Astrocyte (in vitro differentiated cells and primary cell): Measurements from ENCODE around the gene ANKH. TPM values are rescaled to one million over a fixed set of nuclear protein-coding genes. Genes with fewer than 3 reads are reported as not detected.

ENCODE experiments used
- DNase-seq: peaks from one replicate; pipeline ENCODE4 v3.0.0-alpha.2; 2010; ENCODE audit warnings: low read depth
- FAIRE-seq: peaks from 2 replicates; lab custom pipeline; 2011; peaks lifted over from hg19 to GRCh38; lab: Jason Lieb, UNC
- H2AFZ ChIP-seq: 2 replicates; pipeline ENCODE4 v1.6.0; 2012; ENCODE audit warnings: low read depth, low read length, inconsistent platforms
- H3K27ac ChIP-seq: 2 replicates; pipeline ENCODE4 v1.5.1; 2011; ENCODE audit warnings: low read depth, low read length, inconsistent platforms
- H3K27me3 ChIP-seq: 2 replicates; pipeline ENCODE4 v1.6.0; 2011; ENCODE audit warnings: low read length, inconsistent platforms; ENCODE audit not compliant: insufficient read depth
- H3K36me3 ChIP-seq: 2 replicates; pipeline ENCODE4 v1.5.1; 2011; ENCODE audit warnings: low read length, inconsistent platforms; ENCODE audit not compliant: insufficient read depth
- H3K4me1 ChIP-seq: 2 replicates; pipeline ENCODE4 v1.5.1; 2011; ENCODE audit warnings: low read length, inconsistent platforms; ENCODE audit not compliant: insufficient read depth
- H3K4me2 ChIP-seq: 2 replicates; pipeline ENCODE4 v1.6.0; 2012; ENCODE audit warnings: low read length, inconsistent platforms
- H3K4me3 ChIP-seq: 2 replicates; pipeline ENCODE4 v1.5.1; 2011; ENCODE audit warnings: low read depth, mild to moderate bottlenecking, low read length, inconsistent platforms; ENCODE audit not compliant: insufficient read depth
- H3K79me2 ChIP-seq: 2 replicates; pipeline ENCODE4 v1.6.0; 2012; ENCODE audit warnings: mild to moderate bottlenecking, low read length, inconsistent platforms; ENCODE audit not compliant: insufficient read depth
- H3K9ac ChIP-seq: 2 replicates; pipeline ENCODE4 v1.6.0; 2012; ENCODE audit warnings: mild to moderate bottlenecking, low read length, inconsistent platforms
- H3K9me3 ChIP-seq: 2 replicates; pipeline ENCODE4 v1.5.1; 2012; ENCODE audit warnings: low read depth, mild to moderate bottlenecking, low read length, inconsistent platforms; ENCODE audit not compliant: insufficient read depth
- H4K20me1 ChIP-seq: 2 replicates; pipeline ENCODE4 v1.6.0; 2012; ENCODE audit warnings: low read length, inconsistent platforms; ENCODE audit not compliant: insufficient read depth
- H3K27ac Mint-ChIP-seq: one replicate; pipeline ENCODE4 v1.8.0; 2021; ENCODE audit warnings: mild to moderate bottlenecking, mixed read lengths; ENCODE audit not compliant: unreplicated experiment
- H3K27me3 Mint-ChIP-seq: one replicate; pipeline ENCODE4 v1.8.0; 2021; ENCODE audit warnings: low read depth, mixed read lengths; ENCODE audit not compliant: unreplicated experiment
- H3K36me3 Mint-ChIP-seq: one replicate; pipeline ENCODE4 v1.8.0; 2021; ENCODE audit warnings: low read depth, mixed read lengths; ENCODE audit not compliant: unreplicated experiment
- H3K4me1 Mint-ChIP-seq: one replicate; pipeline ENCODE4 v1.8.0; 2021; ENCODE audit warnings: low read depth, mixed read lengths; ENCODE audit not compliant: unreplicated experiment
- H3K4me3 Mint-ChIP-seq: one replicate; pipeline ENCODE4 v1.8.0; 2021; ENCODE audit warnings: mild to moderate bottlenecking, moderate library complexity, mixed read lengths; ENCODE audit not compliant: unreplicated experiment
- H3K9me3 Mint-ChIP-seq: one replicate; pipeline ENCODE4 v1.8.0; 2021; ENCODE audit warnings: mild to moderate bottlenecking, mixed read lengths; ENCODE audit not compliant: unreplicated experiment
- EZH2 ChIP-seq: IDR thresholded peaks from 2 replicates; pipeline ENCODE4 v1.6.1; 2012; ENCODE audit warnings: mild to moderate bottlenecking, low read length, inconsistent platforms; ENCODE audit not compliant: insufficient read depth
- total RNA-seq: library from RNA; stranded (reverse); gene quantifications from 2 replicates; pipeline ENCODE4 v1.2.1, GENCODE V29; 2021
- TF ChIP-seq, protein P1 (sequence below): IDR thresholded peaks from 2 replicates; pipeline ENCODE4 v1.5.1; 2011; ENCODE audit warnings: low read depth, mild to moderate bottlenecking, inconsistent platforms, low read length, moderate library complexity; ENCODE audit not compliant: insufficient read depth

The ANKH gene
- total RNA-seq, 1 donor from 2014 or later = 15.8 TPM

GRCh38 chr5:14664270-14665100 lies 207.1 kb downstream of the ANKH start, which contains the start of gene OTULIN:
TSS of gene OTULIN (plus strand) at chr5:14664718. CDS start at chr5:14664826, 108 bp downstream.
- no peak for FAIRE-seq
- Mint-ChIP-seq H3K4me3 (peak within 1 kb of the TSS; percentile 99), H3K27ac (peak within 1 kb of the TSS; percentile 92), H3K36me3 (no peaks in the 10 kb centered on the region), H3K9me3 (no peaks in the 10 kb centered on the region), H3K4me1 (peaks cover 18% of the 10 kb centered on the region), H3K27me3 (no peaks in the 10 kb centered on the region)
- H3K9ac ChIP-seq = peak within 1 kb of the TSS; percentile 83
- no peaks in the 10 kb centered on the region for H3K36me3 ChIP-seq
- H3K9me3 ChIP-seq = no peaks in the 10 kb centered on the region
- DNase-seq = peak; percentile 67
- peaks cover 42% of the 10 kb centered on the region for H4K20me1 ChIP-seq
- H3K79me2 ChIP-seq = peaks cover 46% of the 10 kb centered on the region
- TF ChIP-seq EZH2 = no peak
- TF ChIP-seq, protein P1, sequence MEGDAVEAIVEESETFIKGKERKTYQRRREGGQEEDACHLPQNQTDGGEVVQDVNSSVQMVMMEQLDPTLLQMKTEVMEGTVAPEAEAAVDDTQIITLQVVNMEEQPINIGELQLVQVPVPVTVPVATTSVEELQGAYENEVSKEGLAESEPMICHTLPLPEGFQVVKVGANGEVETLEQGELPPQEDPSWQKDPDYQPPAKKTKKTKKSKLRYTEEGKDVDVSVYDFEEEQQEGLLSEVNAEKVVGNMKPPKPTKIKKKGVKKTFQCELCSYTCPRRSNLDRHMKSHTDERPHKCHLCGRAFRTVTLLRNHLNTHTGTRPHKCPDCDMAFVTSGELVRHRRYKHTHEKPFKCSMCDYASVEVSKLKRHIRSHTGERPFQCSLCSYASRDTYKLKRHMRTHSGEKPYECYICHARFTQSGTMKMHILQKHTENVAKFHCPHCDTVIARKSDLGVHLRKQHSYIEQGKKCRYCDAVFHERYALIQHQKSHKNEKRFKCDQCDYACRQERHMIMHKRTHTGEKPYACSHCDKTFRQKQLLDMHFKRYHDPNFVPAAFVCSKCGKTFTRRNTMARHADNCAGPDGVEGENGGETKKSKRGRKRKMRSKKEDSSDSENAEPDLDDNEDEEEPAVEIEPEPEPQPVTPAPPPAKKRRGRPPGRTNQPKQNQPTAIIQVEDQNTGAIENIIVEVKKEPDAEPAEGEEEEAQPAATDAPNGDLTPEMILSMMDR = no peak
- H3K4me2 ChIP-seq = peak within 1 kb of the TSS; percentile 86
- H3K27me3 ChIP-seq = no peaks in the 10 kb centered on the region
- H3K4me3 ChIP-seq = peak within 1 kb of the TSS; percentile 66
- H3K4me1 ChIP-seq = peaks cover 22% of the 10 kb centered on the region
- peak within 1 kb of the TSS; percentile 63 for H3K27ac ChIP-seq
- peak within 1 kb of the TSS; percentile 91 for H2AFZ ChIP-seq

DNA sequence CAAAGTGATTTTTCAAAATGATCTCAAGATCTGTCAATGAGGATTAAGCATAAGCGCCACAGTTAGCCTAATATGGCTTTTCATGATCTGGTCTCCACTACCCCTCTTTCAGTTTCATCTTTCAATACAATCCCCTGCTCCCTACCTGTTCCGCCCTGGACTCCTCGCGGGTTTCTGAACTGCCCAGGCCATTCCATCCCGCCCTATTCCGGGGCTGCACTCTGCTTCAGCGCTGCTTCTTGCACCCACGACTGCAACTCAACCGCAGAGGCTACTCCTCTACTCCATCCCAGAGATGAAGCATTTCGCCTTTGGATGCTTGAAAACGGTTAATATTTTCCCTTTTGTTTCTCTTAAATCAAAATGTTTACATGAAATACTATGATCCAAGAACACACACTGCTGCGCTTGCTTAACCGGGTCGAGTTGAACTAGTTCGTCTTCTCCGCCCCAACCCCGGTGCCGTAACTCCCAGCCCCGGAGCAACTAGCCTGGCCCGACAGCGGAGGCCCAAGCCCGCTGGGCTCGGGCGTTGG lies 207.8 kb downstream of the ANKH start:
- Mint-ChIP-seq H3K9me3 (no peaks in the 10 kb centered on the region), H3K36me3 (no peaks in the 10 kb centered on the region), H3K4me1 (peaks cover 18% of the 10 kb centered on the region), H3K4me3 (peak overlapping the region; percentile 97), H3K27ac (peak overlapping the region; percentile 79), H3K27me3 (no peaks in the 10 kb centered on the region)
- peak overlapping the region; percentile 91 for H2AFZ ChIP-seq
- DNase-seq (no peak), FAIRE-seq (no peak)
- peaks cover 40% of the 10 kb centered on the region for H3K79me2 ChIP-seq
- H3K4me1 ChIP-seq = peaks cover 22% of the 10 kb centered on the region
- peaks cover 39% of the 10 kb centered on the region for H4K20me1 ChIP-seq
- H3K4me2 ChIP-seq = peak overlapping the region; percentile 86
- no peaks in the 10 kb centered on the region for H3K36me3 ChIP-seq
- no peak for TF ChIP-seq EZH2
- TF ChIP-seq, protein P1 = no peak
- peak overlapping the region; percentile 83 for H3K9ac ChIP-seq
- no peaks in the 10 kb centered on the region for H3K9me3 ChIP-seq
- peak overlapping the region; percentile 66 for H3K4me3 ChIP-seq
- H3K27ac ChIP-seq = peak overlapping the region; percentile 63
- H3K27me3 ChIP-seq = no peaks in the 10 kb centered on the region
